HG03039 (cell line): ENCODE data around the gene SYTL3.

ENCODE experiments used
- ATAC-seq: cut with Tn5 transposase; IDR thresholded peaks from one replicate; pipeline ENCODE4 v1.9.1; 2021; ENCODE audit warnings: mild to moderate bottlenecking, moderate library complexity; ENCODE audit not compliant: unreplicated experiment

SYTL3 gene

GRCh38 chr6:158808941-158809678 lies 159.3 kb downstream of the SYTL3 start:
- ATAC-seq, result peak; percentile 37

GRCh38 chr6:158810155-158811095 lies 160.6 kb downstream of the SYTL3 start:
- no peak for ATAC-seq

DNA sequence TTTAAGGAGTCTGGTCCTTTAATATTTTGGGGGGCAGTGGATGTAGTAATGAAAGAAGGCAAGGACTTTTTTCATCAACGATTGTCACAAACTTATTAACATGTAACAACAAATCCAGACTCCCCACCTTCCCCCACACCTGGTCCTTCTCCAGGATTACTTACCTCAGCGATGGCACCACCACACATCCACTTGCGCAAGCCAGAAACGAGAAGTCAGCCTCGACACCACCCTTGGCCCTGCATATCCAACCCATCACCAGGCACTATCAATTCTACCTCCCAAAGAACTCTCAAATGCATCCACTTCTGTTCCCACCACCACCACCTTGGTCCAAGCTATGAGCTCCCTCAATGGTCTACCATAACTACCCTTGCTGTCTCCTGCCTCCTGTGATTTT lies 162.8 kb downstream of the SYTL3 start:
- ATAC-seq, result no peak

GRCh38 chr6:158813032-158813431 lies 163.2 kb downstream of the SYTL3 start:
- no peak for ATAC-seq
